GM12878 (cell line): ENCODE data around the gene HIBCH. TPM values are rescaled to one million over a fixed set of nuclear protein-coding genes. Genes with fewer than 3 reads are reported as not detected.

Source experiments
- ATAC-seq: fragments of 200-7000 bp; cut with Tn5 transposase; 3 replicates; pipeline ENCODE4 v1.9.1; 2020; ENCODE audit warnings: mild to moderate bottlenecking, moderate library complexity
- BruUV-seq: library from RNA; stranded (reverse); fragments of 400-500 nt; replicated peaks from 2 replicates; lab custom pipeline; 2021; lab: Mats Ljungman, UMichigan
- CTCF ChIA-PET: fragments of 300-600 bp; sonication (Branson Sonifier 250); formaldehyde crosslinking; extraction: SDS; loops from one replicate; lab custom pipeline; 2021; ENCODE audit warnings: inconsistent platforms; lab: Yijun Ruan, JAX
- POLR2A ChIA-PET: fragments of 350-600 bp; formaldehyde crosslinking; extraction: SDS; loops from one replicate; lab custom pipeline; 2021; ENCODE audit warnings: inconsistent platforms; lab: Charles Lee
- RAD21 ChIA-PET: fragments of 300-600 bp; sonication (Branson Sonifier 250); formaldehyde crosslinking; loops from one replicate; lab custom pipeline; 2023; ENCODE audit warnings: antibody characterized with exemption; ENCODE audit not compliant: unreplicated experiment; lab: Charles Lee
- SMC1A ChIA-PET: fragments of 300-600 bp; sonication (Branson Sonifier 250); formaldehyde crosslinking; loops from one replicate; lab custom pipeline; 2023; ENCODE audit not compliant: unreplicated experiment, uncharacterized antibody; lab: Charles Lee
- DNase-seq: peaks from one replicate; pipeline ENCODE4 v3.0.0-alpha.2; 2011; ENCODE audit warnings: low read depth, low spot score
- FAIRE-seq: peaks from 3 replicates; lab custom pipeline; 2011; peaks lifted over from hg19 to GRCh38; lab: Jason Lieb, UNC
- H2AFZ ChIP-seq: 2 replicates; pipeline ENCODE4 v1.6.0; 2011; ENCODE audit warnings: low read depth, low read length, control low read depth; ENCODE audit not compliant: control insufficient read depth
- H3K27ac ChIP-seq: 2 replicates; pipeline ENCODE4 v1.5.1; 2011; ENCODE audit warnings: control low read depth; ENCODE audit not compliant: control insufficient read depth, insufficient read depth
- H3K27me3 ChIP-seq, 2 experiments: replicated peaks in 1 of 2; 2 replicates each; pipeline versions ENCODE4 v1.6.0 to v1.6.1; 2011; ENCODE audit warnings: low read length in 1 of 2; ENCODE audit not compliant: control insufficient read depth in 2 of 2, insufficient read depth in 2 of 2
- H3K36me3 ChIP-seq, 2 experiments: 2 replicates each; pipeline ENCODE4 v1.5.1; 2011; ENCODE audit warnings: low read length in 1 of 2; ENCODE audit not compliant: control insufficient read depth in 2 of 2, insufficient read depth in 2 of 2
- H3K4me1 ChIP-seq: 2 replicates; pipeline ENCODE4 v1.6.1; 2011; ENCODE audit warnings: mild to moderate bottlenecking, low read length, moderate library complexity, mixed read lengths; ENCODE audit not compliant: control insufficient read depth, insufficient read depth
- H3K4me2 ChIP-seq: 2 replicates; pipeline ENCODE4 v1.6.0; 2011; ENCODE audit warnings: control low read depth; ENCODE audit not compliant: control insufficient read depth, insufficient read depth
- H3K4me3 ChIP-seq: fragments of 200-600 bp; sonication (generic); 2 replicates; pipeline ENCODE4 v1.5.1; 2016
- H3K79me2 ChIP-seq: 2 replicates; pipeline ENCODE4 v1.6.0; 2011; ENCODE audit warnings: low read length; ENCODE audit not compliant: control insufficient read depth, insufficient read depth
- H3K9ac ChIP-seq: 2 replicates; pipeline ENCODE4 v1.8.0; 2011; ENCODE audit warnings: low read length, control low read depth, mixed read lengths; ENCODE audit not compliant: control insufficient read depth, insufficient read depth
- H3K9me3 ChIP-seq: replicated peaks from 3 replicates; pipeline ENCODE4 v1.5.1; 2011; ENCODE audit warnings: mild to moderate bottlenecking, low read length; ENCODE audit not compliant: control insufficient read depth, insufficient read depth
- H4K20me1 ChIP-seq: 2 replicates; pipeline ENCODE4 v1.6.0; 2011; ENCODE audit not compliant: control insufficient read depth, insufficient read depth
- ATF2 ChIP-seq: IDR thresholded peaks from 2 replicates; pipeline ENCODE4 v1.6.1; 2012; ENCODE audit warnings: low read length, inconsistent platforms
- BCL3 ChIP-seq: IDR thresholded peaks from 2 replicates; pipeline ENCODE4 v1.6.1; 2011; ENCODE audit warnings: borderline replicate concordance, low read depth, mild to moderate bottlenecking, moderate library complexity, low read length; ENCODE audit not compliant: insufficient read depth, poor library complexity, severe bottlenecking
- CUX1 ChIP-seq: IDR thresholded peaks from 2 replicates; pipeline ENCODE4 v1.6.1; 2012; ENCODE audit warnings: improper control_type of control experiment, low read depth, low read length; ENCODE audit not compliant: insufficient replicate concordance
- FOXM1 ChIP-seq: IDR thresholded peaks from 2 replicates; pipeline ENCODE4 v1.6.1; 2012; ENCODE audit warnings: low read depth, mild to moderate bottlenecking, inconsistent platforms, low read length, moderate library complexity
- MTA3 ChIP-seq: IDR thresholded peaks from 2 replicates; pipeline ENCODE4 v1.6.1; 2012; ENCODE audit warnings: low read length, inconsistent platforms, borderline replicate concordance
- NFIC ChIP-seq: IDR thresholded peaks from 2 replicates; pipeline ENCODE4 v1.6.1; 2012; ENCODE audit warnings: low read depth, mild to moderate bottlenecking, inconsistent platforms, low read length, moderate library complexity
- SMC3 ChIP-seq: IDR thresholded peaks from 2 replicates; pipeline ENCODE4 v1.6.1; 2011; ENCODE audit warnings: low read length, improper control_type of control experiment, borderline replicate concordance
- TCF7 ChIP-seq: IDR thresholded peaks from 2 replicates; pipeline ENCODE4 v1.6.1; 2014; ENCODE audit warnings: antibody characterized with exemption, borderline replicate concordance
- ZBTB4 ChIP-seq: fragments of 450-650 bp; formaldehyde crosslinking; IDR thresholded peaks from 2 replicates; pipeline ENCODE4 v1.4.0; 2022; ENCODE audit warnings: mild to moderate bottlenecking, moderate library complexity
- ZNF207 ChIP-seq: fragments of 450-650 bp; IDR thresholded peaks from 2 replicates; pipeline ENCODE4 v1.6.1; 2014; ENCODE audit warnings: antibody characterized with exemption, mild to moderate bottlenecking, borderline replicate concordance
- WGBS: methylation state at CpG from one replicate; pipeline ENCODE4 v1.1.6; 2016; ENCODE audit warnings: low lambda C conversion rate; ENCODE audit not compliant: insufficient replicate concordance, insufficient coverage; ENCODE audit errors: missing lambda C conversion rate; 5-methylcytosine and 5-hydroxymethylcytosine counted together
- in situ Hi-C: fragments of 300-500 bp; cut with MboI; formaldehyde crosslinking; loops from 9 replicates; pipeline ENCODE4 v1.14.3; 2018; ENCODE audit warnings: mixed read lengths
- intact Hi-C: fragments of 100-400 bp; cut with micrococcal nuclease; formaldehyde crosslinking; loops from one replicate; pipeline ENCODE4 v1.14.2; 2022; ENCODE audit not compliant: unreplicated experiment
- polyA plus RNA-seq, 11 experiments: library from polyadenylated mRNA; depleted of rRNA in 4 of 11; unstranded in 6 of 11; stranded (reverse) in 5 of 11; fragments of >200 nt; fragmentation: Nextera tagmentation in 4 of 11; fragmentation: Illumina TruSeq in 1 of 11; extraction: Ambion mirVana in 4 of 11; extraction: Trizol in 1 of 11; gene quantifications; 1 replicate in 1 of 11; 2 replicates in 10 of 11; pipeline versions ENCODE4 v1.2.1 to v1.2.3, GENCODE V29; 2011 to 2016; ENCODE audit warnings: inconsistent platforms in 2 of 11, missing spikeins in 2 of 11, low read depth in 1 of 11
- total RNA-seq, 4 experiments: library from RNA; depleted of rRNA in 3 of 4; stranded (reverse); fragments of >200 nt in 3 of 4; fragmentation: Illumina TruSeq in 1 of 4; extraction: Trizol in 1 of 4; gene quantifications; 2 replicates each; pipeline versions ENCODE4 v1.2.1 to v1.2.3, GENCODE V29; 2013 to 2021

Gene HIBCH
- total and polyA plus RNA-seq, 10 of the 15 experiments (the other 5 are each of a cell fraction or from before 2014, with no cell fraction given): 22.3 to 81.0 (median 37.4) TPM

GRCh38 chr2:190250421-190250820, 69.2 kb downstream of the HIBCH start:
- WGBS: 96% methylated on average over 2 of the region's 2 CpGs
- RAD21 ChIA-PET: interaction anchor here (1.0 to 1.5 kb wide), 3 partner anchors 68 to 162 kb away, joined by 3 to 5 read pairs (median 4); a partner anchor contains a TSS
- Histone ChIP-seq H3K4me1 (no peaks in the 10 kb centered on the region), H3K36me3 (peaks cover 0 to 19% of the 10 kb centered on the region in 2 experiments; a peak in 3 of 4 replicates), H2AFZ (no peak overlapping the region), H3K27me3 (no peaks in the 10 kb centered on the region), H3K9me3 (no peaks in the 10 kb centered on the region), H4K20me1 (no peaks in the 10 kb centered on the region), H3K9ac (no peak overlapping the region), H3K27ac (no peak overlapping the region), H3K79me2 (no peaks in the 10 kb centered on the region), H3K4me2 (no peak overlapping the region), H3K4me3 (no peak overlapping the region)
- POLR2A ChIA-PET: no interaction called here
- in situ Hi-C loops: no loop called here
- no peak for DNase-seq
- no TSS peak for BruUV-seq
- SMC1A ChIA-PET: interaction anchor here (0.7 to 1.6 kb wide), 2 partner anchors 17 to 33 kb away, joined by 3 read pairs; no protein-coding TSS in a partner anchor
- intact Hi-C loops: no loop called here
- no peak for FAIRE-seq
- no peak for ATAC-seq
- CTCF ChIA-PET: interaction anchor here (0.6 to 1.3 kb wide), 2 partner anchors 16 to 167 kb away, joined by 5 read pairs; no protein-coding TSS in a partner anchor
- no peak for TF ChIP-seq BCL3
- no peak for TF ChIP-seq NFIC
- no peak for TF ChIP-seq CUX1
- no peak for TF ChIP-seq FOXM1
- no peak for TF ChIP-seq ZBTB4 (CRISPR knock-in tag)
- TF ChIP-seq ZNF207: no peak
- no peak for TF ChIP-seq TCF7
- TF ChIP-seq ATF2: no peak
- no peak for TF ChIP-seq SMC3
- no peak for TF ChIP-seq MTA3
